Measurements from ENCODE around the gene ZFYVE21. TPM values are rescaled to one million over a fixed set of nuclear protein-coding genes. Genes with fewer than 3 reads are reported as not detected.

Gene ZFYVE21
- total and polyA plus RNA-seq, 4 donors: 28.0 to 36.9 (median 30.8) TPM

DNA sequence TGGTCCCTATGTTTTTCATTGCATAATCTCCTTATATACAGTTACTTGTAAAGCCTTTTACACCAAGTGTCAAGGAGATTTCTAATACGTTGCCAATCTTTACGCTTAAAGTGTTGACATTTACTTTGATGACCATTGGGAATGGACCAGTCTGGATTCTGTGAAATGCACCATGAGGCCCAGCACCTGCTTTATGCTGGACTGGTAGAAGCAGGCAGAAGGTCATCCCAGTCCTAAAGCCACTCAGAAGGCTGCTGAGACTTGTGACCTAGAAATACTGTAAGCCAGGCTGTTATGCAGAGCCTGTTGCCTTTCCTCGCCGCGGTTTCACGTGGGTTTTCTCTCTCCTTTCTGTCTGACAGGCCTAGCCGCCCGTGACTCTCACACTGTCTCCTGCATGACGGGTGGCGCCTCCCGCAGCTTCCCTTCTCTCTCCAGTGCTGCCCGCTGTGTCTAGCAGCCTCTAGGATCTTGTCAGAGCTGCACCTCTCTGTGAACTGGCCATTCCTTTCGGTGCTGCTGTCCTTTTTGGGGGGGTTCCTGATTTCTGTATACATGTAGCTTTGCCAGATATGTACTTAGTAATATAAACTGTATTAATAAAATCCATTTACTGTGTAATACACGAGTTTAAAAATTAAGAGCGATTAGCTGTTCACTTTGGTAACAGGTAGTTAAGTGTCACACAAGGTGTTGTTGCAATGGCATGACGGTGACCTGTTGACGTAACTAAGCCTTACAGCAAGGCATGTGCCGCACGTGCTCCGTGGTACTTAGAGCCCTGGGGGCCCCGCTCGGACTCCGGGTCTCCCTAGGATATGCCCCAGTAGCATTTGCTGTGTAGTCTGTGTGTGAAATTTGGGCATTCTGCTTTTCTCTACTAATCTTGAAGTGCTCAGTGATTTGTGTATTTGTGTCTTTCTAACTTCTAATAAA is 30.1 kb upstream of the ZFYVE21 start (continued):
- TF ChIP-seq, protein P1, sequence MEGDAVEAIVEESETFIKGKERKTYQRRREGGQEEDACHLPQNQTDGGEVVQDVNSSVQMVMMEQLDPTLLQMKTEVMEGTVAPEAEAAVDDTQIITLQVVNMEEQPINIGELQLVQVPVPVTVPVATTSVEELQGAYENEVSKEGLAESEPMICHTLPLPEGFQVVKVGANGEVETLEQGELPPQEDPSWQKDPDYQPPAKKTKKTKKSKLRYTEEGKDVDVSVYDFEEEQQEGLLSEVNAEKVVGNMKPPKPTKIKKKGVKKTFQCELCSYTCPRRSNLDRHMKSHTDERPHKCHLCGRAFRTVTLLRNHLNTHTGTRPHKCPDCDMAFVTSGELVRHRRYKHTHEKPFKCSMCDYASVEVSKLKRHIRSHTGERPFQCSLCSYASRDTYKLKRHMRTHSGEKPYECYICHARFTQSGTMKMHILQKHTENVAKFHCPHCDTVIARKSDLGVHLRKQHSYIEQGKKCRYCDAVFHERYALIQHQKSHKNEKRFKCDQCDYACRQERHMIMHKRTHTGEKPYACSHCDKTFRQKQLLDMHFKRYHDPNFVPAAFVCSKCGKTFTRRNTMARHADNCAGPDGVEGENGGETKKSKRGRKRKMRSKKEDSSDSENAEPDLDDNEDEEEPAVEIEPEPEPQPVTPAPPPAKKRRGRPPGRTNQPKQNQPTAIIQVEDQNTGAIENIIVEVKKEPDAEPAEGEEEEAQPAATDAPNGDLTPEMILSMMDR (IDR thresholded peaks at IDR 0.05; ENCODE audit: low read depth, low read length, missing input control): no peak

GRCh38 chr14:103686831-103687485 is 28.7 kb upstream of the ZFYVE21 start:
- DNase-seq (ENCODE audit: low spot score): no peak
- 75% methylated on average over 19 of the region's 19 CpGs for WGBS
- TF ChIP-seq FOXA2 (IDR thresholded peaks at IDR 0.05) (no peak), HNF4G (IDR thresholded peaks at IDR 0.05) (no peak), TAF1 (conservative IDR thresholded peaks at IDR 0.05) (no peak), NR2F2 (IDR thresholded peaks at IDR 0.05) (no peak), FOXA1 (IDR thresholded peaks at IDR 0.05) (no peak), JUND (IDR thresholded peaks at IDR 0.05) (no peak), GABPA (IDR thresholded peaks at IDR 0.05 in 1 of 2, conservative IDR thresholded peaks at IDR 0.05 in 1 of 2) (no peak), EGR1 (IDR thresholded peaks at IDR 0.05; ENCODE audit: low read depth in 2 of 2) (no peak), HNF4A (conservative IDR thresholded peaks at IDR 0.05) (no peak), RXRA (IDR thresholded peaks at IDR 0.05) (no peak), YY1 (IDR thresholded peaks at IDR 0.05) (no peak), SP1 (IDR thresholded peaks at IDR 0.05) (no peak), RAD21 (IDR thresholded peaks at IDR 0.05) (no peak)
- TF ChIP-seq, protein P1 (IDR thresholded peaks at IDR 0.05; ENCODE audit: low read depth, low read length, missing input control): no peak
- TF ChIP-seq, protein P2, sequence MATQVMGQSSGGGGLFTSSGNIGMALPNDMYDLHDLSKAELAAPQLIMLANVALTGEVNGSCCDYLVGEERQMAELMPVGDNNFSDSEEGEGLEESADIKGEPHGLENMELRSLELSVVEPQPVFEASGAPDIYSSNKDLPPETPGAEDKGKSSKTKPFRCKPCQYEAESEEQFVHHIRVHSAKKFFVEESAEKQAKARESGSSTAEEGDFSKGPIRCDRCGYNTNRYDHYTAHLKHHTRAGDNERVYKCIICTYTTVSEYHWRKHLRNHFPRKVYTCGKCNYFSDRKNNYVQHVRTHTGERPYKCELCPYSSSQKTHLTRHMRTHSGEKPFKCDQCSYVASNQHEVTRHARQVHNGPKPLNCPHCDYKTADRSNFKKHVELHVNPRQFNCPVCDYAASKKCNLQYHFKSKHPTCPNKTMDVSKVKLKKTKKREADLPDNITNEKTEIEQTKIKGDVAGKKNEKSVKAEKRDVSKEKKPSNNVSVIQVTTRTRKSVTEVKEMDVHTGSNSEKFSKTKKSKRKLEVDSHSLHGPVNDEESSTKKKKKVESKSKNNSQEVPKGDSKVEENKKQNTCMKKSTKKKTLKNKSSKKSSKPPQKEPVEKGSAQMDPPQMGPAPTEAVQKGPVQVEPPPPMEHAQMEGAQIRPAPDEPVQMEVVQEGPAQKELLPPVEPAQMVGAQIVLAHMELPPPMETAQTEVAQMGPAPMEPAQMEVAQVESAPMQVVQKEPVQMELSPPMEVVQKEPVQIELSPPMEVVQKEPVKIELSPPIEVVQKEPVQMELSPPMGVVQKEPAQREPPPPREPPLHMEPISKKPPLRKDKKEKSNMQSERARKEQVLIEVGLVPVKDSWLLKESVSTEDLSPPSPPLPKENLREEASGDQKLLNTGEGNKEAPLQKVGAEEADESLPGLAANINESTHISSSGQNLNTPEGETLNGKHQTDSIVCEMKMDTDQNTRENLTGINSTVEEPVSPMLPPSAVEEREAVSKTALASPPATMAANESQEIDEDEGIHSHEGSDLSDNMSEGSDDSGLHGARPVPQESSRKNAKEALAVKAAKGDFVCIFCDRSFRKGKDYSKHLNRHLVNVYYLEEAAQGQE (IDR thresholded peaks at IDR 0.05): no peak
- TF ChIP-seq, protein P3, sequence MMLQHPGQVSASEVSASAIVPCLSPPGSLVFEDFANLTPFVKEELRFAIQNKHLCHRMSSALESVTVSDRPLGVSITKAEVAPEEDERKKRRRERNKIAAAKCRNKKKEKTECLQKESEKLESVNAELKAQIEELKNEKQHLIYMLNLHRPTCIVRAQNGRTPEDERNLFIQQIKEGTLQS (IDR thresholded peaks at IDR 0.05): no peak
- TF ChIP-seq, protein P4, sequence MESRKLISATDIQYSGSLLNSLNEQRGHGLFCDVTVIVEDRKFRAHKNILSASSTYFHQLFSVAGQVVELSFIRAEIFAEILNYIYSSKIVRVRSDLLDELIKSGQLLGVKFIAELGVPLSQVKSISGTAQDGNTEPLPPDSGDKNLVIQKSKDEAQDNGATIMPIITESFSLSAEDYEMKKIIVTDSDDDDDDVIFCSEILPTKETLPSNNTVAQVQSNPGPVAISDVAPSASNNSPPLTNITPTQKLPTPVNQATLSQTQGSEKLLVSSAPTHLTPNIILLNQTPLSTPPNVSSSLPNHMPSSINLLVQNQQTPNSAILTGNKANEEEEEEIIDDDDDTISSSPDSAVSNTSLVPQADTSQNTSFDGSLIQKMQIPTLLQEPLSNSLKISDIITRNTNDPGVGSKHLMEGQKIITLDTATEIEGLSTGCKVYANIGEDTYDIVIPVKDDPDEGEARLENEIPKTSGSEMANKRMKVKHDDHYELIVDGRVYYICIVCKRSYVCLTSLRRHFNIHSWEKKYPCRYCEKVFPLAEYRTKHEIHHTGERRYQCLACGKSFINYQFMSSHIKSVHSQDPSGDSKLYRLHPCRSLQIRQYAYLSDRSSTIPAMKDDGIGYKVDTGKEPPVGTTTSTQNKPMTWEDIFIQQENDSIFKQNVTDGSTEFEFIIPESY (IDR thresholded peaks at IDR 0.05): no peak
- TF ChIP-seq, protein P5, sequence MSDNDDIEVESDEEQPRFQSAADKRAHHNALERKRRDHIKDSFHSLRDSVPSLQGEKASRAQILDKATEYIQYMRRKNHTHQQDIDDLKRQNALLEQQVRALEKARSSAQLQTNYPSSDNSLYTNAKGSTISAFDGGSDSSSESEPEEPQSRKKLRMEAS (IDR thresholded peaks at IDR 0.05): no peak
- H3K27me3 ChIP-seq (ENCODE audit: control insufficient read depth in 4 of 4, insufficient read depth in 4 of 4, low read length in 3 of 4): no peaks in the 10 kb centered on the region
- no peak overlapping the region for H3K9ac ChIP-seq (ENCODE audit: low read depth in 1 of 2, low read length in 2 of 2)
- H3K4me1 ChIP-seq (ENCODE audit: control insufficient read depth in 4 of 4, insufficient read depth in 4 of 4, low read length in 3 of 4): no peaks in the 10 kb centered on the region
- no peaks in the 10 kb centered on the region for H3K9me3 ChIP-seq (ENCODE audit: control insufficient read depth in 4 of 4, low read length in 3 of 4)
- H3K27ac ChIP-seq (ENCODE audit: low read depth in 1 of 2, low read length in 2 of 2): no peak overlapping the region
- H3K4me3 ChIP-seq (ENCODE audit: low read depth in 1 of 3, low read length in 3 of 3): no peak overlapping the region
- peaks cover 10 to 41% (median 32%) of the 10 kb centered on the region in 4 donors for H3K36me3 ChIP-seq (ENCODE audit: control insufficient read depth in 4 of 4, insufficient read depth in 3 of 4, low read depth in 1 of 4, low read length in 3 of 4)

All from liver (tissue), 9 donors.